ENCODE results near the gene TRNP1.

TRNP1 gene

GRCh38 chr1:27036718-27037117 lies 43.2 kb downstream of the TRNP1 start:
- no peak for DNase-seq (ENCODE audit: low read depth)
- H3K4me3 ChIP-seq (replicated peaks; ENCODE audit: low read depth, low read length), result no peak overlapping the region
- TF ChIP-seq, protein P1, sequence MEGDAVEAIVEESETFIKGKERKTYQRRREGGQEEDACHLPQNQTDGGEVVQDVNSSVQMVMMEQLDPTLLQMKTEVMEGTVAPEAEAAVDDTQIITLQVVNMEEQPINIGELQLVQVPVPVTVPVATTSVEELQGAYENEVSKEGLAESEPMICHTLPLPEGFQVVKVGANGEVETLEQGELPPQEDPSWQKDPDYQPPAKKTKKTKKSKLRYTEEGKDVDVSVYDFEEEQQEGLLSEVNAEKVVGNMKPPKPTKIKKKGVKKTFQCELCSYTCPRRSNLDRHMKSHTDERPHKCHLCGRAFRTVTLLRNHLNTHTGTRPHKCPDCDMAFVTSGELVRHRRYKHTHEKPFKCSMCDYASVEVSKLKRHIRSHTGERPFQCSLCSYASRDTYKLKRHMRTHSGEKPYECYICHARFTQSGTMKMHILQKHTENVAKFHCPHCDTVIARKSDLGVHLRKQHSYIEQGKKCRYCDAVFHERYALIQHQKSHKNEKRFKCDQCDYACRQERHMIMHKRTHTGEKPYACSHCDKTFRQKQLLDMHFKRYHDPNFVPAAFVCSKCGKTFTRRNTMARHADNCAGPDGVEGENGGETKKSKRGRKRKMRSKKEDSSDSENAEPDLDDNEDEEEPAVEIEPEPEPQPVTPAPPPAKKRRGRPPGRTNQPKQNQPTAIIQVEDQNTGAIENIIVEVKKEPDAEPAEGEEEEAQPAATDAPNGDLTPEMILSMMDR (IDR thresholded peaks at IDR 0.05; ENCODE audit: low read length, missing control alignments), result no peak

GRCh38 chr1:27037518-27037917 lies 44.0 kb downstream of the TRNP1 start:
- no peak for DNase-seq (ENCODE audit: low read depth)
- no peak overlapping the region for H3K4me3 ChIP-seq (replicated peaks; ENCODE audit: low read depth, low read length)
- TF ChIP-seq, protein P1 (IDR thresholded peaks at IDR 0.05; ENCODE audit: low read length, missing control alignments), result no peak

DNA sequence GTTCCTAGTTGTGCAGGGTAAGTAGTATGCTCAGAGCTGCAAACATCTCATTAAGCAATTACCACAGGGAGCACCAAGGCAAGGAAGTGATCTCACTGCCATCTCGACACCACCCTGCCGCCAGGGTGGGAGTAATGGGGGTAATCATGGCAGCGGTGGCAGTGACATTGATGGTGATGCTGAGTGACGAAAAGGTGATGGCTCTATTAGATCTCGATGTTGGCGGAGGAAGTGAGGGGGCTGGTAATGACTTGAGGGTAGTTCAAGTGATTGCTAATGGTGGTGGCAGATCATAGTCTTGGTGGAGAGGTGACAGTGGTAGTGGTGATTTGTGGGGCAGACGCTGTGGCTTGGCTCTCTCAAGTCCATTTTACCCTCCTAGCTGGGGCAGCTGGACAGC lies 44.5 kb downstream of the TRNP1 start:
- TF ChIP-seq, protein P1 (IDR thresholded peaks at IDR 0.05; ENCODE audit: low read length, missing control alignments), result no peak
- no peak for DNase-seq (ENCODE audit: low read depth)
- no peak overlapping the region for H3K4me3 ChIP-seq (replicated peaks; ENCODE audit: low read depth, low read length)

DNA sequence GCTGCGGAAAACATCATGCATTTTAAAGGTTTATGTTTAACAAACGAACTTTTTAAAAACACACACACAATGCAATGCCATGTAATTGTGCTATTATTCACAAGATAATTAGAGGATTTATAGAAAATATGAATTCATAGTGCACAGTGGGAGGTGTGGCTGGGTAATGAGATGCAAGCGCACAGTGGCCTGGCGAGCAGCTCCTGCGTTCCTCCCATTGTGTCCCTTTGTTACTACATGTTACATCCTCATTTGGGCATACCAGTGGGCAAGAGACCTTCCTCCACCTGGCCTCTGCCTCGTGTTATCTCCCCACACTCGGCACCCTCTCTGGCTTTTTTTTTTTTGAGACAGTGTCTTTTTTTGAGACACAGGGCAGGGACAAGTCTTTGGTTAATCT lies 49.2 kb downstream of the TRNP1 start:
- no peak for DNase-seq (ENCODE audit: low read depth)
- TF ChIP-seq, protein P1 (IDR thresholded peaks at IDR 0.05; ENCODE audit: low read length, missing control alignments), result no peak
- no peak overlapping the region for H3K4me3 ChIP-seq (replicated peaks; ENCODE audit: low read depth, low read length)

DNA sequence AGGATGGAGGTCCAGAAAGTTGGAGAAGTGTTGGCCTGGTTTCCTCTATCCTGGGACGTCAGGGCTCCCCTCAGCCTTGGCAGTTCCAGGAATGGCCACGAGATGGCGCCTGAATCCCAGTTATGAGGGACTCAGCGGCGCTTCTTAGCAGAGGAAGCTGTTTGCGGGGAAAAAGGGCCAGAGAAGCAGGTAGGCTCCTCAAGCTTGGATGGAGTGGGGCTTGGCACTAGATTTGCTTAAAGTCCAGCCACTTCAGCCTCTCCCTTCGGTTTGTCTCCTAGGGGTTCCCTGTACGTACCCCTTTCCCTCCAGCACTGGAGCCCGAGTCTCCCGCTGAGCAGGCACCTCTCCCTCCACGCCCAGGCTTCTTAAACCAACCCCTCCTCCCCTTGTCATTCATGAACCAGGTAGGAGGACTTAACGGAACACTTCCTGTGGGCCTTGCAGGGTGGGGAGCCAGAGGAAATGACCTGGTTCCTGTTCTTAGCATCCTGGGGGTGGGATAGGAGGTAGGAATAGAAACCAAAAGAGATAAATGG lies 51.2 kb downstream of the TRNP1 start:
- TF ChIP-seq, protein P1 (IDR thresholded peaks at IDR 0.05; ENCODE audit: low read length, missing control alignments), result peak; percentile 99
- peak; percentile 81 for DNase-seq (ENCODE audit: low read depth)
- no peak overlapping the region for H3K4me3 ChIP-seq (replicated peaks; ENCODE audit: low read depth, low read length)

- TF ChIP-seq, protein P1 (IDR thresholded peaks at IDR 0.05; ENCODE audit: low read length, missing control alignments), result peak; percentile 87
- no peak overlapping the region for H3K4me3 ChIP-seq (replicated peaks; ENCODE audit: low read depth, low read length)
- peak; percentile 64 for DNase-seq (ENCODE audit: low read depth)
These were observed 52.6 kb downstream of the TRNP1 start for GRCh38 chr1:27045973-27046558.

GRCh38 chr1:27047914-27048313 lies 54.4 kb downstream of the TRNP1 start:
- TF ChIP-seq, protein P1 (IDR thresholded peaks at IDR 0.05; ENCODE audit: low read length, missing control alignments), result no peak
- no peak for DNase-seq (ENCODE audit: low read depth)
- H3K4me3 ChIP-seq (replicated peaks; ENCODE audit: low read depth, low read length), result no peak overlapping the region
